SK-N-SH (cell line): ENCODE measurements around the gene XPR1. TPM values are rescaled to one million over a fixed set of nuclear protein-coding genes. Genes with fewer than 3 reads are reported as not detected.

Experiments
- CTCF ChIA-PET: fragments of 300-600, 350-600 bp; formaldehyde crosslinking; extraction: SDS; loops from one replicate; lab custom pipeline; 2021; lab: Yijun Ruan, JAX
- POLR2A ChIA-PET: fragments of 350-600 bp; sonication (Branson Sonifier 250); formaldehyde crosslinking; extraction: SDS; loops from one replicate; lab custom pipeline; 2020; ENCODE audit warnings: antibody characterized with exemption, inconsistent platforms; lab: Yijun Ruan, JAX
- DNase-seq: peaks from one replicate; pipeline ENCODE4 v3.0.0; 2012
- H2AFZ ChIP-seq: fragments of 200-600 bp; sonication (generic); 2 replicates; pipeline ENCODE4 v1.8.1; 2016; ENCODE audit warnings: antibody characterized with exemption, mild to moderate bottlenecking, low read depth
- H3F3A ChIP-seq: fragments of 200-600 bp; sonication (generic); replicated peaks from 2 replicates; pipeline ENCODE3; 2016; ENCODE audit warnings: antibody characterized with exemption, mild to moderate bottlenecking; ENCODE audit not compliant: insufficient read depth
- H3K27ac ChIP-seq, 2 experiments: fragments of 200-500 bp in 1 of 2; fragments of 200-600 bp in 1 of 2; sonication (Bioruptor generic) in 1 of 2; sonication (generic), shearing (Covaris generic) in 1 of 2; 2 replicates each; pipeline versions ENCODE4 v1.5.1 to v1.6.1; 2014 to 2016; ENCODE audit warnings: low read depth in 2 of 2, inconsistent platforms in 1 of 2, low read length in 1 of 2, mild to moderate bottlenecking in 1 of 2, mixed read lengths in 1 of 2
- H3K27me3 ChIP-seq: fragments of 200-600 bp; sonication (generic), shearing (Covaris generic); 2 replicates; pipeline ENCODE4 v1.6.1; 2016; ENCODE audit warnings: mixed run types; ENCODE audit not compliant: insufficient read depth
- H3K36me3 ChIP-seq, 2 experiments: fragments of 200-500 bp in 1 of 2; fragments of 200-600 bp in 1 of 2; sonication (Bioruptor generic) in 1 of 2; sonication (generic) in 1 of 2; replicated peaks in 1 of 2; 2 replicates each; pipeline versions ENCODE3 to v1.5.1; 2014 to 2016; ENCODE audit warnings: low read length in 1 of 2, mild to moderate bottlenecking in 1 of 2; ENCODE audit not compliant: insufficient read depth in 2 of 2, control insufficient read depth in 1 of 2
- H3K4me1 ChIP-seq, 2 experiments: fragments of 200-500 bp in 1 of 2; fragments of 200-600 bp in 1 of 2; sonication (Bioruptor generic) in 1 of 2; sonication (generic), shearing (Covaris generic) in 1 of 2; 2 replicates each; pipeline versions ENCODE4 v1.5.1 to v1.6.1; 2014 to 2016; ENCODE audit warnings: low read depth in 1 of 2, low read length in 1 of 2, mixed run types in 1 of 2; ENCODE audit not compliant: insufficient read depth in 2 of 2, control insufficient read depth in 1 of 2
- H3K4me2 ChIP-seq: fragments of 200-600 bp; sonication (generic), shearing (Covaris generic); 2 replicates; pipeline ENCODE4 v1.6.1; 2017; ENCODE audit warnings: mixed run types
- H3K4me3 ChIP-seq, 2 experiments: fragments of 200-500 bp in 1 of 2; fragments of 200-600 bp in 1 of 2; sonication (Bioruptor generic) in 1 of 2; sonication (generic), shearing (Covaris generic) in 1 of 2; 2 replicates each; pipeline versions ENCODE4 v1.5.1 to v1.8.1; 2014 to 2016; ENCODE audit warnings: low read depth in 2 of 2, inconsistent platforms in 1 of 2, low read length in 1 of 2, mild to moderate bottlenecking in 1 of 2, mixed read lengths in 1 of 2, moderate library complexity in 1 of 2
- H3K79me2 ChIP-seq: fragments of 200-600 bp; sonication (generic); 2 replicates; pipeline ENCODE4 v1.8.1; 2017; ENCODE audit warnings: mild to moderate bottlenecking; ENCODE audit not compliant: insufficient read depth
- H3K9ac ChIP-seq: fragments of 200-600 bp; sonication (generic); 2 replicates; pipeline ENCODE4 v1.6.1; 2017; ENCODE audit warnings: mixed run types
- H3K9me2 ChIP-seq: fragments of 200-600 bp; sonication (generic); 2 replicates; pipeline ENCODE4 v1.6.1; 2017; ENCODE audit warnings: mixed run types
- H3K9me3 ChIP-seq: fragments of 200-600 bp; sonication (generic); 2 replicates; pipeline ENCODE4 v1.6.1; 2017; ENCODE audit warnings: mixed run types, mild to moderate bottlenecking, moderate library complexity
- H4K20me1 ChIP-seq: fragments of 200-600 bp; sonication (generic); 2 replicates; pipeline ENCODE4 v1.6.1; 2017; ENCODE audit warnings: mild to moderate bottlenecking, mixed run types; ENCODE audit not compliant: insufficient read depth
- CTCF ChIP-seq: fragments of 200-600 bp; sonication (generic); IDR thresholded peaks from 2 replicates; pipeline ENCODE4 v1.6.1; 2017; ENCODE audit warnings: antibody characterized with exemption, mild to moderate bottlenecking, moderate library complexity
- FOXJ3 ChIP-seq: sonication (generic); formaldehyde crosslinking; IDR thresholded peaks from 2 replicates; pipeline ENCODE4 v1.5.1; 2020; ENCODE audit warnings: mild to moderate bottlenecking, missing genetic modification reagents
- GABPA ChIP-seq: IDR thresholded peaks from 2 replicates; pipeline ENCODE4 v1.4.0; 2012; ENCODE audit warnings: low read depth, mild to moderate bottlenecking
- MAX ChIP-seq: IDR thresholded peaks from 2 replicates; pipeline ENCODE4 v1.4.0; 2012; ENCODE audit warnings: low read depth
- MEF2A ChIP-seq: IDR thresholded peaks from 2 replicates; pipeline ENCODE4 v1.4.0; 2012; ENCODE audit warnings: low read depth, borderline replicate concordance
- NFIC ChIP-seq: IDR thresholded peaks from 2 replicates; pipeline ENCODE4 v1.4.0; 2012; ENCODE audit warnings: borderline replicate concordance
- PBX3 ChIP-seq: IDR thresholded peaks from 2 replicates; pipeline ENCODE4; 2012
- POLR2AphosphoS5 ChIP-seq: IDR thresholded peaks from 2 replicates; pipeline ENCODE4 v1.6.1; 2012; ENCODE audit warnings: low read depth, low read length
- REST ChIP-seq: IDR thresholded peaks from 2 replicates; pipeline ENCODE4 v1.6.1; 2012; ENCODE audit warnings: mild to moderate bottlenecking, low read depth, low read length, moderate library complexity
- RXRA ChIP-seq: IDR thresholded peaks from 2 replicates; pipeline ENCODE4 v1.4.0; 2012; ENCODE audit warnings: low read depth, mild to moderate bottlenecking, borderline replicate concordance
- TCF12 ChIP-seq: IDR thresholded peaks from 2 replicates; pipeline ENCODE4 v1.4.0; 2012
- TEAD4 ChIP-seq: IDR thresholded peaks from 2 replicates; pipeline ENCODE4 v1.4.0; 2012; ENCODE audit warnings: mild to moderate bottlenecking, borderline replicate concordance; ENCODE audit not compliant: insufficient read depth
- USF1 ChIP-seq: IDR thresholded peaks from 2 replicates; pipeline ENCODE4 v1.4.0; 2012; ENCODE audit warnings: low read depth, borderline replicate concordance
- ZBTB33 ChIP-seq: IDR thresholded peaks from 2 replicates; pipeline ENCODE4 v1.4.0; 2012; ENCODE audit warnings: low read depth, borderline replicate concordance
- WGBS: methylation state at CpG from one replicate; pipeline ENCODE4 v1.1.6; 2017; ENCODE audit warnings: low lambda C conversion rate; 5-methylcytosine and 5-hydroxymethylcytosine counted together
- polyA plus RNA-seq, 3 experiments: library from polyadenylated mRNA; depleted of rRNA; stranded (reverse); fragments of >200 nt; gene quantifications; 2 replicates each; pipeline ENCODE4 v1.2.3, GENCODE V29; 2012

The XPR1 gene
- polyA plus RNA-seq, 1 of the 3 experiments (the other 2 are of a cell fraction), result 7.9 TPM

GRCh38 chr1:180837020-180837419, 205.2 kb downstream of the XPR1 start:
- no peak for DNase-seq
- Histone ChIP-seq H3K27me3 (no peaks in the 10 kb centered on the region), H4K20me1 (no peaks in the 10 kb centered on the region), H3K36me3 (peaks cover 19 to 34% of the 10 kb centered on the region in 2 experiments), H3F3A (peaks cover 4% of the 10 kb centered on the region), H2AFZ (no peak overlapping the region), H3K4me3 (no peak overlapping the region), H3K27ac (no peak overlapping the region), H3K9me3 (no peaks in the 10 kb centered on the region; the same call in 1 of the 2 replicates), H3K79me2 (no peaks in the 10 kb centered on the region), H3K4me1 (peaks cover 4 to 7% of the 10 kb centered on the region in 2 experiments; a peak in 2 of 4 replicates), H3K4me2 (no peak overlapping the region), H3K9me2 (no peaks in the 10 kb centered on the region), H3K9ac (no peak overlapping the region)
- ChIA-PET CTCF (interaction anchor here (0.6 kb wide), 1 partner anchor 202 kb away, joined by 3 read pairs; no protein-coding TSS in a partner anchor), POLR2A (no interaction called here)
- TF ChIP-seq USF1, result no peak
- TF ChIP-seq PBX3, result no peak
- TF ChIP-seq TCF12, result no peak
- no peak for TF ChIP-seq ZBTB33
- no peak for TF ChIP-seq FOXJ3 (CRISPR knock-in tag)
- TF ChIP-seq MAX, result no peak
- no peak for TF ChIP-seq MEF2A
- no peak for TF ChIP-seq RXRA
- 89% methylated on average over 3 of the region's 3 CpGs for WGBS

GRCh38 chr1:180838535-180838934, 206.7 kb downstream of the XPR1 start:
- Histone ChIP-seq H3K9me2 (no peaks in the 10 kb centered on the region), H3F3A (no peaks in the 10 kb centered on the region), H3K27me3 (no peaks in the 10 kb centered on the region), H3K4me3 (no peak overlapping the region), H3K9ac (no peak overlapping the region), H4K20me1 (no peaks in the 10 kb centered on the region), H3K27ac (no peak overlapping the region), H2AFZ (no peak overlapping the region), H3K36me3 (peaks cover 19 to 27% of the 10 kb centered on the region in 2 experiments), H3K9me3 (no peaks in the 10 kb centered on the region; the same call in 1 of the 2 replicates), H3K4me2 (no peak overlapping the region), H3K4me1 (peaks cover 4 to 19% of the 10 kb centered on the region in 2 experiments; a peak in 2 of 4 replicates), H3K79me2 (no peaks in the 10 kb centered on the region)
- CTCF ChIA-PET, result interaction anchor here (0.7 kb wide), 1 partner anchor 15 kb away, joined by 3 read pairs; no protein-coding TSS in a partner anchor
- DNase-seq, result no peak
- TF ChIP-seq REST (no peak), TEAD4 (no peak), NFIC (no peak), POLR2AphosphoS5 (no peak), PBX3 (no peak), CTCF (no peak), GABPA (no peak)
- WGBS, result 93% methylated on average over 3 of the region's 3 CpGs
- POLR2A ChIA-PET, result no interaction called here
